ENCODE results near the gene SLX9.
"Not testable (repeated sequence)": the region's sequence is repeated elsewhere in the genome, so short reads cannot be mapped to it uniquely, and the experiment has no call there.

The SLX9 gene

DNA sequence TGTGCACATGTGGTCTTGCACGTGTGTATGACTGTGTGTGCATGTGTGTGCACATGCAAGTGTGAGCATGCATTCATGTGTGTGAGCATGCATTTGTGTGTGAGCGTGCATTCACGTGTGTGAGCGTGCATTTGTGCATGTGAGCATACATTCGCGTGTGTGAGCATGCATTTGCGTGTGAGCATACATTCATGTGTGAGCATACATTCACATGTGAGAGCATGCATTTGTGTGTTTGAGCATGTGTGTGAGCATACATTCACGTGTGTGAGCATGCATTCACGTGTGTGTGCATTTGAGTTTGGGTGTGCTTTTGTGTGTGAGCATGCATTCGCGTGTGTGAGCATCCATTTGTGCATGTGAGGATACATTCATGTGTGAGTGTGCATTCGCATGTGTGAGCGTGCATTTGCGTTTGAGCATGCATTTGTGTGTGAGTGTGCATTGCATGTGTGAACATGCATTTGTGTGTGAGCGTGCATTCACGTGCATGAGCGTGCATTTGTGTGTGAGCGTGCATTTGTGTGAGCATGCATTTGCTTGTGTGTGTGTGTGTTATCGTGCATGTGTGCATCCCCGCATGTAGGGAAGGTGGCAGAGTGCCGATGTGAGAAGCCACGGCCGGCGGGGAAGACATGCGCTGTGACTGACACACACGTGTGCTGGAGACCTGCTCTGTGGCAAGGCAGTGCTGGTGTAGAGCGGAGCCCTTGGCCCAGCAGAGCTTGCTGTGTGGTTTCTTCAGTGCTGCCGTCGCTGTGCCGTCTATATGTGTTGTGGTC is 37.4 kb upstream of the SLX9 start:
- no peak for DNase-seq (ENCODE audit: low read depth in 2 of 2, low spot score in 1 of 2)

DNA sequence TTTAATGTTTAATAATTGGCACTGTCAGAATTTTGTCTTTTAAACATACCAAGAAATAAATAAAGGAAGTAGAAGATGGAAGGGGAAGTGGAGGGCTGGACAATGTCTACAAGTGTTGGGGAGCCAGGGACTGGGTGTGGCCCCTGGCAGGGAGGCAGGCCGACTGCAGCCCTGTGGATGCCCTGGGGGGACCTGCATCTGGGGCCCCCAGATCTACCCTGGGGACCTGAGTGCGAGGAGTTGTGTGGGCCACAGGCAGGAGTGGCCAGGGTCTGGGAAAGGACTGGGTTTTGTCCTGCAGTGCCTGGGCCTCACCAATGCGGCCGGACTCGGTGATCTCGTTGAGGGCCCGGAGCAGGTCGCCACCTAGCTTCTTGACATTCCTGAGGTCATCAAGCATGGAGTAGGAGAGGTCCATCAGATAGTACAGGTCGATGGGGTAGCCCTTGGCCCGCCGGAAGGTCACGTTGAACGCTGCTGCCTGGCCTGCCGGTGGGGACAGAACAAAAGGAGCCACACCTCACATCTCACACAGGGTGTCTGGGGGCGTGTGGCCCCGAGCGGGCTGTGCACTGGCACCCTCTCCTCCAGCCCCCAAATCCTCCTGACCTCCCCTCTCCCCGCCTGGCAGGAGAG is 36.7 kb upstream of the SLX9 start:
- DNase-seq (ENCODE audit: low read depth in 2 of 2, low spot score in 1 of 2), result no peak

DNA sequence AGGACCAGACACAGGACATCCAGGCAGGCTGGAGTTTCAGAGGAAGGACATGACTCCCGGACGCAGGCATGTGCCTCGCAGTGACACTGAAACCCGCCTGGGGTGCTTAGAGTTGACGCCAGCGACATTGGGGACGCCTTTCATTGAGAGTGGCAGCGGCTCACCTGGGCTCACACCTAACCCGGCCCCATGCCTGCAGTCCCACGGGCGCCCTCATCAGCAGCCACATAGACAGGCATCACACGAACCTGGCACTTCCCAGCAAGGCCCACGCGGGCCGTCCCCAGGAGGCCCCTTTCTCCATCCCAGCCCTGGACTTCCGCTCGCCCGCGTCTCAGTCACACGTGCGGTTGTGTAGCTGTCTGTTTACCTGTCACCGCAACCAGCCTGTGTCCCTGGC is 36.1 kb upstream of the SLX9 start:
- DNase-seq (ENCODE audit: low read depth in 2 of 2, low spot score in 1 of 2), result no peak

DNA sequence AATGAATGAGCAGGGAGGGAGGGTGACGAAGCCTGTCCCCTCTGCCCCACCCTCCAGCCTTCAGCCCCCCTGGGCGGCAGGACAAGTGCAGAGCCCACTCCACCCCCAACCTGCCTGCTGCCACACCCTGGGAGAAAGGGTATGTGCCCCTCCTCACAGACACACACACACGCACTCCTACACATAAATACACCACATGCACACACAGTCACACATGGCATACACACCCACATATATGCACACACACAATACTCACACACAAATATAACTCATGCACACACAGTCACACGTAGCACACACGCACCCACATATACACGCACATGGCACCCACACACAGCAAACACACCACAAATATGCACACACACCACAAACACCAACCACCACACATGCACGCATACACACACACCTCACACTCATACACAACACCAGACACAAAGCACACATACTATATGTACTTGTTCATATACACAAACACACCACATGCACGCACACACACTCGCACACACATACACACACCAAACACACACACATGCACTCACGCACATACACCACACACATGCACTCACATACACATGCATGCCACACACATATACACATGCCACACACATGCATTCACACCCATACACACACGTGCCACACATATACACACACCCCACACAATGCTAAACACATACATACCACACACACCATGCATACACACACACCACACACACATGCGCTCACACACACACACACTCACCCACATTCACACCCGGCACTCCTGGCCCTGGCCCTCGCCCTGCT is 35.5 kb upstream of the SLX9 start:
- DNase-seq (ENCODE audit: low read depth in 2 of 2, low spot score in 1 of 2), result no peak

DNA sequence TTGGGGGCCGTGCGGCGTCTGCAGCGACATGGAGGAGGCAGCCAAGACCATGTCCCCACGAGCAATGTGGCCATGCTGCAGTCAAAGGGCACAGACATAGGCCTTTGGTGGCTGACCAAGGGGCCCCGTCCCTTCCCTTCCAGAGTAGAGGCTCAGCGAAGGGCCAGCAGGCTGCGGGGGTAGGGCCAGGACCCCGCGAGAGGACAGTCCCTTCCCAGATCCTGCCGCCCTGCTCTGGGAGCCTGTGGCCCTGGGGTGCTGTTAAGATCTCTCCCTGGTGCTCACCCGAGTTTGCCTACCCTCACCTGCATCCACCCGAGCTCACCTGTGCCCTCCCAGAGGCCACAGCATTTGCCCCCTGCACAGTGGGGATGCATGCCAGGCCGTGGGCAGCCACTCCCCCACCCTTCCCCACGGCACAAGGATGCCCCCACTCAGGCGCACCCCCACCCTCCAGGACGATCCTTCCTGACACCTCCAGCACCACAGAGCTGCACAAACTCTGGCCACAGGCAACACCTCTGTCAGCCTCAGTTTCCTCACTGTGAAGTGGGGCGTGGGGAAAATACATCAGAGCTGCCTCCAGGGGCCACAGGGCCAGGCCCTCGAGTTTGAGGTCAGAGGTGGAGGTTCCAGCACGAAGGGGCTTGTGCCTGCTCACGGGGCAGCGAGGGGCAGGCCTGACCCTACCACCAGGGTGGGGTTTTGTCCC is 34.7 kb upstream of the SLX9 start:
- DNase-seq (ENCODE audit: low read depth in 2 of 2, low spot score in 1 of 2), result no peak

DNA sequence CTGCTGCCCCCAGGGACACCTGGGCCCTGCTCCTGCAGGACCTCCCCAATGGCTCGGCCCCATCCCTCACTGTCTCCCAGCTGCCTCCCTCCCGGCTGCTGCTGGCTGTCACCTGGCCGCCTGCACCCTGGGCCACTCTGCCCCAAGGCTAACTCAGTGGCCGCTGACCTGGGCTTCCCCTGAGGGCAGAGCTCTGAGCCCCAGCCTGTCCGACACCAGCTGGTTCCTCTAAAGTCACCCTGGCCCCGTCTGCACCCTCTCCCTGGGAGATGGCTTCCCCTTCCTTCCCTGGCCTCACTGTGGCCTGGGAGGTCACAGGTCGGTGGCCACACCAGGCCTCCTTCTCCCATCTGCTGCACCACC is 34.1 kb upstream of the SLX9 start:
- DNase-seq (ENCODE audit: low read depth in 2 of 2, low spot score in 1 of 2), result no peak

DNA sequence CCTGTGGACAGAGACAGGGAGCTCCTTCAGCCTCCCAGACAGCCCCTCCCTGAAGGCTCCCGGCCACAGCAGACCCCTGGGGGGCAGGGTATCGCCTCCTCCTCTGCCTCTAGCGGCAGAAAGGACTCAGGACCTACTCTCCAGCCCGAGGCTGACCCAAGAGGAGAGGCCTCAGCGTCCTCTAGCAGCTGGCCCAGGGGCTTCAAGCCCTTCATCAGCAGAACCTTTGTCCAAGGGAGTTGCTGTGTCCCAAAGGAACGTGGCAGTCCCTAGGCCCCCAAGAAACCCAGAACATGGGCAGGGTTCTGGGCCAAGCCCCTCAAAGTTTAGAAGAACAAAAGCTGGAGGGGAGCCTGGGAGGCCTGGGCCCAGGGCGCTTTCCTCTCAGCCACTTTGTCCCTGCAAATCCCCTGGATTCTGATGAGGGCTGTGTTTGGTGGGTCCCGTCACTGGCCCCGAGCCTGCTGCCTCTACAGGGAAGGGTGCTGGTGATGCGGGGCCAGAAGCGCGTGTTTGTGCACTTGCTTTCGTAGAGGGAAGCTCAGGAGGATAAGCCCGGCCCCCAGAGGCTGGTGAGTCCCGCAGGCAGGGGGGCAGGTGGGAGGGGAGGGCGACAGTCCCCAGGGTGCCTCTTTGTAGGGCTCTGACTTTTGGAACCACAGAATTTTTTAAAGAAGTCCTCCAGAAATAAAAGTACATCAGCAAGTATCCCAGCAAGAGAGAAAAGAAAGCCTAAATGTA is 32.4 kb upstream of the SLX9 start:
- DNase-seq (ENCODE audit: low read depth in 2 of 2, low spot score in 1 of 2), result no peak

DNA sequence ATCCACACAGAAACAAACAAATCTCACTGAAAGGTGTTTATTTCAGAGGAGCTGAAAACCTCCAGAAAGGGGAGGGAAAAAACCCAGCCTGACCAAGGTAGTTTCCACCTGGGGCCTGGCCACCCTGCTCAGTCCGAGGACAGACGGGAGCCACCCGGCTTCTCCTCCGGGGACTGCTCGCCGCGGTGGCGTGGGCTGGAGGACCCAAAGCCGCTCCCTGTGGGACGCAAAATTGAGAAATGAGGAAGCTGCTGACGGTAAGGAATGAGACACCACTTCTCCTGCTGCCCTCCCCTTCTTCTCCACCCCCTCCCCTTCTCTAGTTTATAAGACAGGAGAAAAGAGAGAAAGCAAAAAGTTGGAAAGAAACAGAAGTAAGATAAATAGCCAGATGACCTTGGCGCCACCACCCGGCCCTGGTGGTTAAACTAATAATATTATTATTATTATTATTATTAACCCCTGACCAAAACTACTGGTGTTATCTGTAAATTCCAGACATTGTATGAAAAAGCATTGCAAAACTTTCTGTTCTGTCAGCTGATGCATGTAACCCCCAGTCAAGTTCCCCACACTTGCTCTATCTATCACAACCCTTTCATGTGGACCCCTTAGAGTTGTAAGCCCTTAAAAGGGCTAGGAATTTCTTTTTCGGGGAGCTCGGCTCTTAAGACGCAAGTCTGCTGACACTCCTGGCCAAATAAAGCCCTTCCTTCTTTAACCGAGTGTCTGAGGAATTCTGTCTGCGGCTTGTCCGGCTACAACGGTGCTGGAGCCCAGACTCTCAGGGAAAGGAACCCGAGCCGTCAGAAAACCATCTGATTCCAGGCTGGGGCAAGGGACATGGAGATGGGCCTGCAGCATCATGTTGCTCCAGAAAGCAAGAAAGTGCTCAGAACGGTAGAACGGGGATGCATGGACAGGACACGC is 31.6 kb upstream of the SLX9 start:
- no peak for DNase-seq (ENCODE audit: low read depth in 2 of 2, low spot score in 1 of 2)

DNA sequence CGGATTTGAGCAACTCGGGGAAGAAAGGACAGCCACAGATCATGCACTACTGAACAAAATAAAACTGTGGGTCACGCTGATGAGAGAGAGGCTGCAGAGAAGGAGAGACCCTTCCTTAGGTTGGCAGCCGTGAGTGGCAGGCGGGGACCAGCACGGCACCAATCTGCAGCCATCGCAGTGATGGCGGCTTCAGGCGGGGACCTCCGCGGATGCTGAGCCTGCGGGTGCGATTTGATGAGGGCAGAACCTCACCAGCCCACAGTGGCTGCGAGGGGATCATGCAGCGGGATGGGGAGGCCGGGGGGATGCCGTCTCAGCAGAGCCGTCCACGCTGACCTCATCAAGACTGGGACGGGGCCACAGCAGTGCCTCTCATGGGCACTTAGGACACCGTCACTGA is 30.9 kb upstream of the SLX9 start:
- DNase-seq (ENCODE audit: low read depth in 2 of 2, low spot score in 1 of 2), result no peak

DNA sequence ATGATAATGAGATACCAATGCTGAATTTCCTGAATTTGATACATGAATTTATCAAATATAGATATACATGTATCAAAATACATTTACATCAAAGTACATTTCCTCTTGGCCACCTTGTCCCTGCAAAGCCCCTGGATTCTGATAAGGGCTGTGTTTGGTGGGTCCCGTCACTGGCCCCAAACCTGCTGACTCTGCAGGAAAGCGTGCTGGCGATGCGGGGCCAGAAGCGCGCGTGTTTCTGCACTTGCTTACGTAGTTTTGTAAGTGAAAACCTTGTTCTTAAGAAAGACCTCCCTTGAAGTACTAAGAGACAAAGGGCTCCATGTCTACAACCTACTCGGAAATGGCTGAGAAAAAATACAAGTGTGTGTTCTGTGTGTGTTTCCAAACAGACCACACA is 30.1 kb upstream of the SLX9 start:
- no peak for DNase-seq (ENCODE audit: low read depth in 2 of 2, low spot score in 1 of 2)

DNA sequence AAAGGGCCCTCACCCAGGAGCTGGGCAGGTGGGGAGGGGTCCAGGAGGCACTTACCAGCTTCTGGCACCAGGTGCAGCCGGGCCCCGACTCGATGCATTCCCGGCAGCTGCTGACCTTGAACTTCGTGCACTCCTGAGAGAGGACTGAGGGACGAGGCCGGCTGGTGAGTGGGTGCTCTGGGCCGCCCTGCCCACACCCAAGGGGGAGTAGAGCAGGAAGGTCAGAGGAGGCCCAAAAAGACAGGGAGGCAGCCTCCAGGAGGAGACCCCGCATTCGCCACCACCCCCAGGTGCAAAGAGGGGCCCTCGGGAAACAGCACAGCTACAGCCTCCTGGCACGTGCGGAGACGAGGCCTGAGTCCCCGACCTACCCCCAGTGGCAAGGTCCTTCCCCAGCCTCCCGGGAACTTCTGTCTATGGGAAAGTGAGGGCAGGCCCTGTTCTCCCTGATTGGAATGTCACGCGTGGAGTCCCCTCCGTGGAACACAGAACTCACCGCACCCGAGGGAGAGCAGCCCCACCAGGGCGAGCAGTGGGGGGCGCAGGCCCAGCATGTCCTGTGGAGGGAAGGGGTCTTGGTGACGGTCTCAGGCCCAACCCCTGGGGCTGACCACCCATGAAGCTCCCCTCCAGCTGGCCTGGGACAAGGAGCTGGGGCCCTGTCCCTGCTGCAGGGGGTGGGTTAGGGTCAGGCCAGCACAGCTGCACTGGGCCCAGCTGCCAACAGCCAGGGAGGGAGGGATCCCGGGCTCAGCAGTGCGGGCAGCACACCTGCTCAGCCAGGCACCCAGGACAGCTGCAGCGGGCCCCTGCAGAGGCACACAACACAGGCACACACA is 29.4 kb upstream of the SLX9 start:
- DNase-seq (ENCODE audit: low read depth in 2 of 2, low spot score in 1 of 2), result no peak

DNA sequence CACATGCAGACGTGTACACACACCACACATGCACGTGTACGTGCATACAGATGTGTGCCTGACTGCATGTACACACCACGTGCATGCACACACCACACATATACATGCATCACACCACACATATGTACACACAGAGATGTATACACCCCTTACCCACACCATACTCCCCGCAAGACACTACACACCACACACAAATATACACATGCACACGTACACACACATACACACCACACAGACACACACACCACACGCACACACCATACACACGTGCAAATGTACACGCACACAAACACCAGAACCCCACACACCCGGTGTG is 28.8 kb upstream of the SLX9 start:
- no peak for DNase-seq (ENCODE audit: low read depth in 2 of 2, low spot score in 1 of 2)

DNA sequence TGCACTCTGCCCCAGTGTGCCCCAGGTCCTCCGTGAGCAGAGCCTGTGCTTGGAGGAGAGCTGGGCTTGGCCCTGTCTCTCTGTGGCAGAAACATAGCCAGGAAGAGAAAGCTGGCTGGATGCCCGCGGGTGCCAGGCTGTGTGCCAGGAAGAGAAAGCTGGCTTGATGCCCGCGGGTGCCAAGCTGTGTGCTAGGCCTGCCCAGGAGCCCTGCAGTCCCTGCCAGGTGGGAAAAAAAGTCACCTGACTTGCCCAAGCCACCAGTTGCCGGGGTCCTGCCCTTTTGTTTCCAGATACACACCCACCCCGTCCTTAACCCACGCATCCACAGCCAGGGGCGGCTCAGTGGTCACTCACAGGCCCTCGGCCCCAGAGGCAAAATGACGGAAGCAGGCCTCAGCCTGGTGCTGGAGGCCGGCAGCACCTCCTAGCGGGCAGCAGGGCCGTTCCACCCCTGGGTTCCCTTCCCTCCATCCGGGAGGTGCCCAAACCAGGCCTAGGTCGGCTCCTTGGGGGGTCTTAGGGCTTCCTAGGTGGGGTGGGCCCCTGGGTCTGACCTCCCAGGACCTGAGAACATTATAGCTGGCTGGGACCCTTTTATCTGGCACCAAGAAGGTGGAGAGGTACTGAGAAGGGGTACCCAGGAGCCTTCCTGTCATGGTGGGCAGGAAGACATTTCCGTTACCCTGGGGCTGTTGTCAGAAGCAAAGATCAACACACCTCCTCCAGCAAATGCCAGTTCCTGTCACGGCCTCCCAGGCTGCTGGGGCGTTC is 28.3 kb upstream of the SLX9 start:
- DNase-seq (ENCODE audit: low read depth in 2 of 2, low spot score in 1 of 2), result no peak

DNA sequence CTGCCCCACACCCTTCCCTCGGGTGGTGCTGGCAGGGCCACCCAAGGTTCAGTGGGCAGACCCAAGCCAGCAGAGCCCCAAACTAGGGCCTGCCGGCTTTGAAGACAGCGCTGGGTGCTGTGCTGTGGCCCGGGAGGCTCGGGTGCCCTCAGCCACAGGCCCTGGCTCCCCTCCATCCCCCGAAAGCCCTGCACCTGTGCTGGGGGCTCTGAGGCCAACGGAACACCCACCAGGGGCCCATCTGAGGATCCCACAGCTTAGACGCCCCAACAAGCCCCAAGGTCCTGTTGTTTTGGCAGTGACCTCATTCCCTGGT is 27.7 kb upstream of the SLX9 start:
- DNase-seq (ENCODE audit: low read depth in 2 of 2, low spot score in 1 of 2), result no peak

DNA sequence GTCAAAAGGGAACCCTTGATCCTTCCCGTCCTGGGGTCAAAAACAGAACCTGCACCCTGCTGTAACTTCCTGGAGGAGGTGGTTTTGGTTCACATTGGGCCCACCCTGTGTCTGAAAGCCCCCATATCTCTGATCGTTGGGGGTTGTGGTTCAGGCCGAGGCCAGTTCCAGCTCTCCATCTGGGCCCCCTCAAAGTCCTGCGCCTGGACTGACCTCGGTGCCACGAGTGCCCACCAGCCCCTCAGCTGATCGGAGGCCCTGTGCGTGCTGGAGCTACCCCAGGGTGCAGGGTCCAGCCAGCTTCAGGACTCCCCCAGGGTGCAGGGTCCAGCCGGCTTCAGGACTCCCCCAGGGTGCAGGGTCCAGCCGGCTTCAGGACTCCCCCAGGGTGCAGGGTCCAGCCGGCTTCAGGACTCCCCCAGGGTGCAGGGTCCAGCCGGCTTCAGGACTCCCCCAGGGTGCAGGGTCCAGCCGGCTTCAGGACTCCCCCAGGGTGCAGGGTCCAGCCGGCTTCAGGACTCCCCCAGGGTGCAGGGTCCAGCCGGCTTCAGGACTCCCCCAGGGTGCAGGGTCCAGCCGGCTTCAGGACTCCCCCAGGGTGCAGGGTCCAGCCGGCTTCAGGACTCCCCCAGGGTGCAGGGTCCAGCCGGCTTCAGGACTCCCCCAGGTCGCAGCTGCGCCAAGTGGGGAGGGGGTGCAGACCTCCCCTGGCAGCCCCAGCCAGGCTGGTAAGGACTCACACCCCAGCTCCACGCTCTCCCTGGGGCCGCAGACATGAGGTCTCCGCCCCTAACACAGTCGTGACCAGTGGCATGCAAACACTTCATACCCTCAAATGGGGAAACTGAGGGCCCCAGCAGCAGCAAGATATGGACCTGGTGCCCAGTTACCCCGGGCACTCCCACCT is 27.1 kb upstream of the SLX9 start:
- DNase-seq (ENCODE audit: low read depth in 2 of 2, low spot score in 1 of 2), result not testable (repeated sequence)

DNA sequence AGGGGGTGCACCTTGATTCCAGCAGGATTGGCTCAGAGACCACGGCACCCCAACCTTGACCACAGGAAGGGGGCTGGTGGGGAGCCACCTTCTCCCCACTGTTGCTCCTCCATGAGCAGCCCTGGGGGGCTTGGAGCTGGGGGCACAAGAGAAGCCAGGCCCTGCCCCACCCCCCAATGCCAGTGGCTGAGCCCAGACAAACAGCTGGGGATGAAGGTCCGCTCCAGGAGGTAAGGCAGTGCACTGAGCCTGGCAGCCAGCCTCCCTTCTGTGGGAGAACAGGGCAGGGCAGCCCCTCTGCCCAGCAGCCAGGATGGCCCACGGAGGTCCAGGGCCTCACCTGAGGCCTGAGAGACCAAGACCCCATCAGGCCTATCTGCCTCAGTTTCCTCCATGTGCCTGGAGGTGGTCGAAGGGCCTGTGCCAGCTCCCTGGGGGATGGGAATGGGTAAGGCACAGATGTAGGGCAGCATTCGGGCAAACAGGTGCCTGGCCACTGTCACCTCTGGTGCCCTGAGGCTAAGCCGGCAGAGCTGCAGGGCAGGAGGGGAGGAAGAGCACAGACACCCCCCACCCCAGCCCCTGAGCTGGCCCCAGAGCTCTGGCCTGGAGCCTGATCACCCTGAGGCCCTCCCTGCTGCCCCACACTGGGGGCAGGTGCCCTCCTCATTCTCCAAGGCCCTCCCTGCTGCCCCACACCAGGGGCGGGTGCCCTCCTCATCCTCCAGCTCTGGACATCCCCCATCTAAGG is 26.2 kb upstream of the SLX9 start:
- no peak for DNase-seq (ENCODE audit: low read depth in 2 of 2, low spot score in 1 of 2)

All from stimulated activated CD8-positive, alpha-beta memory T cell treated with anti-CD3 and anti-CD28 coated beads, Interleukin-4, amount 100 ng/mL, for 1 hour (primary cell).